Liver (tissue), 3 donors: Measurements from ENCODE around the gene MMS22L.

ENCODE experiments used
- CTCF ChIP-seq: fragments of 150-350 bp; IDR thresholded peaks from 2 replicates; pipeline ENCODE4 v1.5.1; 2017; ENCODE audit warnings: improper control_type of control experiment, low read depth, low read length; ENCODE audit not compliant: missing input control
- EGR1 ChIP-seq, 2 donors: IDR thresholded peaks; 2 replicates each; pipeline ENCODE4 v1.6.1; 2016 to 2018; ENCODE audit warnings: antibody characterized with exemption in 2 of 2, low read depth in 2 of 2
- GABPA ChIP-seq, 2 donors: IDR thresholded peaks in 1 of 2; conservative IDR thresholded peaks in 1 of 2; 2 replicates each; pipeline ENCODE4 v1.6.1; 2016; ENCODE audit warnings: antibody characterized with exemption in 2 of 2, mild to moderate bottlenecking in 1 of 2, moderate library complexity in 1 of 2
- JUND ChIP-seq, 2 donors: IDR thresholded peaks; 2 replicates each; pipeline ENCODE4 v1.6.1; 2016; ENCODE audit warnings: antibody characterized with exemption in 2 of 2
- MAX ChIP-seq: IDR thresholded peaks from 2 replicates; pipeline ENCODE4 v1.6.1; 2016; ENCODE audit warnings: antibody characterized with exemption
- RAD21 ChIP-seq, 2 donors: IDR thresholded peaks; 2 replicates each; pipeline ENCODE4 v1.6.1; 2016; ENCODE audit warnings: antibody characterized with exemption in 2 of 2, mild to moderate bottlenecking in 2 of 2
- SP1 ChIP-seq: IDR thresholded peaks from 2 replicates; pipeline ENCODE4 v1.6.1; 2018; ENCODE audit warnings: antibody characterized with exemption, mild to moderate bottlenecking
- TAF1 ChIP-seq: conservative IDR thresholded peaks from 2 replicates; pipeline ENCODE4 v1.6.1; 2016; ENCODE audit warnings: antibody characterized with exemption, mild to moderate bottlenecking
- YY1 ChIP-seq: IDR thresholded peaks from 2 replicates; pipeline ENCODE4 v1.6.1; 2016; ENCODE audit warnings: antibody characterized with exemption, mild to moderate bottlenecking
- TF ChIP-seq, protein P1 (sequence below): IDR thresholded peaks from 2 replicates; pipeline ENCODE4 v1.6.1; 2016; ENCODE audit warnings: antibody characterized with exemption, mild to moderate bottlenecking
- donor health status: healthy.
- donor health status: healthy.

DNA sequence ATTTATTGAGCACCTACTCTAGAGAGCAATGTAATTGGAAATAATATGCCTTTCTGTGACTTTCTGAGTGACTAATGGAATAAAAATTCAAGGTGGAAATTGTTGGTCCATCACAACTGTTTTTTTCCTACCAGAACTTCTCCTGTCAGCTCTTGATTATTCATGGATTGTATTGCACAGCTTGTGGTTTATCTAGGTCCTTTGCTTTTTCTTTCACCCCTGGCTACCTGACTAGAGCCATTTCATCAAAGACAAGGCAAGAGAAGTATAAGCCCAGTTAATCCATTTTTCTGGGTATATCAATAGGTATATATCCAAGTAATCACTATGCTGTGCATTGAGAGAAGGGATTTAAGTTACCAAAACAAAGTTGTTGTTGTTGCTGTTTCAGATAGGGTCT lies 168.4 kb downstream of the MMS22L start:
- TF ChIP-seq RAD21 (IDR thresholded peaks at IDR 0.05) (no peak), CTCF (no peak), MAX (no peak), YY1 (no peak), JUND (IDR thresholded peaks at IDR 0.05) (no peak), EGR1 (IDR thresholded peaks at IDR 0.05; ENCODE audit: low read depth in 2 of 2) (no peak), TAF1 (no peak), SP1 (no peak), GABPA (IDR thresholded peaks at IDR 0.05 in 1 of 2, conservative IDR thresholded peaks at IDR 0.05 in 1 of 2) (no peak)
- TF ChIP-seq, protein P1, sequence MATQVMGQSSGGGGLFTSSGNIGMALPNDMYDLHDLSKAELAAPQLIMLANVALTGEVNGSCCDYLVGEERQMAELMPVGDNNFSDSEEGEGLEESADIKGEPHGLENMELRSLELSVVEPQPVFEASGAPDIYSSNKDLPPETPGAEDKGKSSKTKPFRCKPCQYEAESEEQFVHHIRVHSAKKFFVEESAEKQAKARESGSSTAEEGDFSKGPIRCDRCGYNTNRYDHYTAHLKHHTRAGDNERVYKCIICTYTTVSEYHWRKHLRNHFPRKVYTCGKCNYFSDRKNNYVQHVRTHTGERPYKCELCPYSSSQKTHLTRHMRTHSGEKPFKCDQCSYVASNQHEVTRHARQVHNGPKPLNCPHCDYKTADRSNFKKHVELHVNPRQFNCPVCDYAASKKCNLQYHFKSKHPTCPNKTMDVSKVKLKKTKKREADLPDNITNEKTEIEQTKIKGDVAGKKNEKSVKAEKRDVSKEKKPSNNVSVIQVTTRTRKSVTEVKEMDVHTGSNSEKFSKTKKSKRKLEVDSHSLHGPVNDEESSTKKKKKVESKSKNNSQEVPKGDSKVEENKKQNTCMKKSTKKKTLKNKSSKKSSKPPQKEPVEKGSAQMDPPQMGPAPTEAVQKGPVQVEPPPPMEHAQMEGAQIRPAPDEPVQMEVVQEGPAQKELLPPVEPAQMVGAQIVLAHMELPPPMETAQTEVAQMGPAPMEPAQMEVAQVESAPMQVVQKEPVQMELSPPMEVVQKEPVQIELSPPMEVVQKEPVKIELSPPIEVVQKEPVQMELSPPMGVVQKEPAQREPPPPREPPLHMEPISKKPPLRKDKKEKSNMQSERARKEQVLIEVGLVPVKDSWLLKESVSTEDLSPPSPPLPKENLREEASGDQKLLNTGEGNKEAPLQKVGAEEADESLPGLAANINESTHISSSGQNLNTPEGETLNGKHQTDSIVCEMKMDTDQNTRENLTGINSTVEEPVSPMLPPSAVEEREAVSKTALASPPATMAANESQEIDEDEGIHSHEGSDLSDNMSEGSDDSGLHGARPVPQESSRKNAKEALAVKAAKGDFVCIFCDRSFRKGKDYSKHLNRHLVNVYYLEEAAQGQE, result no peak
